GM23248 (cell line): Measurements from ENCODE around the gene TDRD7. TPM values are rescaled to one million over a fixed set of nuclear protein-coding genes. Genes with fewer than 3 reads are reported as not detected.
A peak's percentile ranks its signal among the peaks of the same experiment; 100 is the strongest.

ENCODE experiments used
- DNase-seq: peaks from one replicate; pipeline ENCODE4 v3.0.0-alpha.2; 2015
- H2AFZ ChIP-seq: fragments of 200-600 bp; sonication (generic); 2 replicates; pipeline ENCODE4 v1.6.1; 2016; ENCODE audit warnings: antibody characterized with exemption
- H3F3A ChIP-seq: fragments of 200-600 bp; sonication (generic); 2 replicates; pipeline ENCODE4 v1.6.1; 2016; ENCODE audit warnings: mild to moderate bottlenecking, antibody characterized with exemption, mixed run types; ENCODE audit not compliant: insufficient read depth
- H3K27ac ChIP-seq: fragments of 200-600 bp; sonication (generic); 2 replicates; pipeline ENCODE4 v1.5.1; 2016; ENCODE audit warnings: mild to moderate bottlenecking
- H3K27me3 ChIP-seq: fragments of 200-600 bp; sonication (generic); replicated peaks from 2 replicates; pipeline ENCODE4 v1.6.1; 2016; ENCODE audit warnings: mild to moderate bottlenecking; ENCODE audit not compliant: insufficient read depth
- H3K36me3 ChIP-seq: fragments of 200-600 bp; sonication (generic); 2 replicates; pipeline ENCODE4 v1.6.1; 2016; ENCODE audit warnings: low read depth, mild to moderate bottlenecking
- H3K4me1 ChIP-seq: fragments of 200-600 bp; sonication (generic); 2 replicates; pipeline ENCODE4 v1.6.1; 2016; ENCODE audit warnings: mild to moderate bottlenecking; ENCODE audit not compliant: insufficient read depth
- H3K4me2 ChIP-seq: fragments of 200-600 bp; sonication (generic); one replicate; pipeline ENCODE4 v1.6.1; 2016; ENCODE audit warnings: mild to moderate bottlenecking; ENCODE audit not compliant: unreplicated experiment
- H3K4me3 ChIP-seq: fragments of 200-600 bp; sonication (generic); 2 replicates; pipeline ENCODE4 v1.5.1; 2016; ENCODE audit warnings: mild to moderate bottlenecking
- H3K79me2 ChIP-seq: fragments of 200-600 bp; sonication (generic); 2 replicates; pipeline ENCODE4 v1.6.1; 2016; ENCODE audit warnings: mild to moderate bottlenecking; ENCODE audit not compliant: insufficient read depth
- H3K9ac ChIP-seq: fragments of 200-600 bp; sonication (generic); 2 replicates; pipeline ENCODE4 v1.6.1; 2016; ENCODE audit warnings: mild to moderate bottlenecking
- H3K9me2 ChIP-seq: fragments of 200-600 bp; sonication (generic); 2 replicates; pipeline ENCODE4 v1.6.1; 2016; ENCODE audit warnings: mixed run types, mild to moderate bottlenecking, moderate library complexity; ENCODE audit not compliant: insufficient read depth
- H3K9me3 ChIP-seq: fragments of 200-600 bp; sonication (generic); one replicate; pipeline ENCODE4 v1.6.1; 2017; ENCODE audit warnings: low read depth
- H4K20me1 ChIP-seq: fragments of 200-600 bp; sonication (generic); 2 replicates; pipeline ENCODE4 v1.6.0; 2016; ENCODE audit not compliant: insufficient read depth
- EZH2 ChIP-seq: fragments of 200-600 bp; sonication (generic); IDR thresholded peaks from 2 replicates; pipeline ENCODE4 v1.6.1; 2018; ENCODE audit warnings: antibody characterized with exemption, mild to moderate bottlenecking; ENCODE audit not compliant: insufficient read depth, poor library complexity, severe bottlenecking
- EZH2phosphoT487 ChIP-seq: fragments of 200-600 bp; sonication (generic); IDR thresholded peaks from 2 replicates; pipeline ENCODE4 v1.6.1; 2018; ENCODE audit warnings: antibody characterized with exemption, moderate library complexity, mild to moderate bottlenecking, low read depth; ENCODE audit not compliant: insufficient read depth
- WGBS, 2 experiments: methylation state at CpG; one replicate each; pipeline ENCODE4 v1.1.6; 2015 to 2017; ENCODE audit warnings: low lambda C conversion rate in 2 of 2, low coverage in 1 of 2; ENCODE audit errors: missing lambda C conversion rate in 2 of 2; 5-methylcytosine and 5-hydroxymethylcytosine counted together
- in situ Hi-C: fragments of 300-500 bp; cut with MboI; formaldehyde crosslinking; loops from 2 replicates; pipeline ENCODE4 v1.15.0; 2020
- polyA plus RNA-seq: library from polyadenylated mRNA; unstranded; fragments of >200 nt; fragmentation: Nextera tagmentation; extraction: Ambion mirVana; gene quantifications from 2 replicates; pipeline ENCODE4 v1.2.1, GENCODE V29; 2016
- total RNA-seq: library from RNA; depleted of rRNA; stranded (reverse); fragments of >200 nt; shearing (Covaris generic); gene quantifications from 2 replicates; pipeline ENCODE4 v1.2.3, GENCODE V29; 2014

The TDRD7 gene
- total and polyA plus RNA-seq, 2 experiments from 2014 or later, result 4.9 to 6.6 TPM

GRCh38 chr9:97395745-97396144, 16.2 kb upstream of the TDRD7 start:
- TF ChIP-seq EZH2, result no peak
- TF ChIP-seq EZH2phosphoT487, result no peak
- H3K4me3 ChIP-seq, result no peak overlapping the region
- H3K27me3 ChIP-seq, result no peaks in the 10 kb centered on the region
- H3K79me2 ChIP-seq, result no peaks in the 10 kb centered on the region
- no peaks in the 10 kb centered on the region for H3K9me3 ChIP-seq
- no peak overlapping the region for H2AFZ ChIP-seq
- no peak for DNase-seq
- H3K9ac ChIP-seq, result no peak overlapping the region
- H3K9me2 ChIP-seq, result no peaks in the 10 kb centered on the region
- in situ Hi-C loops, result loop anchor here (10.0 kb wide), 1 partner anchor 521 kb away; no protein-coding TSS in a partner anchor
- H3K4me2 ChIP-seq, result no peak overlapping the region
- peaks cover 3% of the 10 kb centered on the region; the same call in 1 of the 2 replicates for H3K4me1 ChIP-seq
- no peaks in the 10 kb centered on the region for H3F3A ChIP-seq
- no peak overlapping the region for H3K27ac ChIP-seq
- H4K20me1 ChIP-seq, result no peaks in the 10 kb centered on the region
- no peaks in the 10 kb centered on the region for H3K36me3 ChIP-seq
- WGBS, 2 experiments, result 87 to 92% methylated on average over 5 of the region's 5 CpGs

- no peak overlapping the region for H3K4me3 ChIP-seq
- no peak overlapping the region for H3K9ac ChIP-seq
- DNase-seq, result no peak
- H3K27ac ChIP-seq, result no peak overlapping the region
- no peak overlapping the region for H3K4me2 ChIP-seq
- TF ChIP-seq EZH2, result no peak
- no peak for TF ChIP-seq EZH2phosphoT487
- H3F3A ChIP-seq, result no peaks in the 10 kb centered on the region
- peaks cover 3% of the 10 kb centered on the region; the same call in 1 of the 2 replicates for H3K4me1 ChIP-seq
- no peaks in the 10 kb centered on the region for H3K36me3 ChIP-seq
- no peaks in the 10 kb centered on the region for H3K9me2 ChIP-seq
- H3K79me2 ChIP-seq, result no peaks in the 10 kb centered on the region
- no peaks in the 10 kb centered on the region for H3K9me3 ChIP-seq
- no peaks in the 10 kb centered on the region for H3K27me3 ChIP-seq
- H4K20me1 ChIP-seq, result no peaks in the 10 kb centered on the region
- no peak overlapping the region for H2AFZ ChIP-seq
- WGBS, 2 experiments, result 65 to 75% methylated on average over 7 of the region's 7 CpGs
- in situ Hi-C loops, result loop anchor here (10.0 kb wide), 1 partner anchor 521 kb away; no protein-coding TSS in a partner anchor
These were observed 15.6 kb upstream of the TDRD7 start for GRCh38 chr9:97396256-97396655.

- H3K27me3 ChIP-seq, result 0 out of 2 replicates have a peak, but pooled peaks cover under 1% of the 10 kb centered on the region
- no peaks in the 10 kb centered on the region for H3K9me3 ChIP-seq
- TF ChIP-seq EZH2, result no peak
- TF ChIP-seq EZH2phosphoT487, result no peak
- H2AFZ ChIP-seq, result no peak overlapping the region
- 0 to 8% methylated on average over 1 of the region's 1 CpG for WGBS, 2 experiments
- no peak overlapping the region for H3K27ac ChIP-seq
- no peaks in the 10 kb centered on the region for H3K79me2 ChIP-seq
- H3F3A ChIP-seq, result no peaks in the 10 kb centered on the region
- H4K20me1 ChIP-seq, result no peaks in the 10 kb centered on the region
- H3K9me2 ChIP-seq, result no peaks in the 10 kb centered on the region
- peak; percentile 76 for DNase-seq
- H3K9ac ChIP-seq, result no peak overlapping the region
- H3K4me3 ChIP-seq, result no peak overlapping the region
- peaks cover 3% of the 10 kb centered on the region; the same call in 1 of the 2 replicates for H3K4me1 ChIP-seq
- in situ Hi-C loops, result loop anchor here (10.0 kb wide), 1 partner anchor 522 kb away; no protein-coding TSS in a partner anchor
- H3K4me2 ChIP-seq, result no peak overlapping the region
- H3K36me3 ChIP-seq, result no peaks in the 10 kb centered on the region
These were observed 14.7 kb upstream of the TDRD7 start for GRCh38 chr9:97397220-97397619.

GRCh38 chr9:97398999-97399758, 12.7 kb upstream of the TDRD7 start:
- H3K4me3 ChIP-seq, result no peak overlapping the region
- H3K9me2 ChIP-seq, result no peaks in the 10 kb centered on the region
- DNase-seq, result peak; percentile 87
- H2AFZ ChIP-seq, result no peak overlapping the region
- H3K4me2 ChIP-seq, result no peak overlapping the region
- H3K79me2 ChIP-seq, result no peaks in the 10 kb centered on the region
- no peaks in the 10 kb centered on the region for H3F3A ChIP-seq
- in situ Hi-C loops, result loop anchor here (10.0 kb wide), 1 partner anchor 524 kb away; no protein-coding TSS in a partner anchor
- H3K27me3 ChIP-seq, result 0 out of 2 replicates have a peak, but pooled peaks cover 4% of the 10 kb centered on the region
- H3K9ac ChIP-seq, result no peak overlapping the region
- 18 to 19% methylated on average over 20 of the region's 20 CpGs for WGBS, 2 experiments
- peaks cover 3% of the 10 kb centered on the region; the same call in 1 of the 2 replicates for H3K4me1 ChIP-seq
- no peak overlapping the region for H3K27ac ChIP-seq
- H4K20me1 ChIP-seq, result no peaks in the 10 kb centered on the region
- no peaks in the 10 kb centered on the region for H3K9me3 ChIP-seq
- no peaks in the 10 kb centered on the region for H3K36me3 ChIP-seq
- TF ChIP-seq EZH2phosphoT487 (no peak), EZH2 (no peak)
